AG08396 (cell line): ENCODE results near the gene GKAP1.
"Not testable (repeated sequence)": the region's sequence is repeated elsewhere in the genome, so short reads cannot be mapped to it uniquely, and the experiment has no call there.

ENCODE experiments used
- DNase-seq: peaks from one replicate; pipeline ENCODE4 v3.0.0; 2012; ENCODE audit warnings: low spot score, mixed read lengths

GKAP1 gene

GRCh38 chr9:83728591-83729368, 88.8 kb downstream of the GKAP1 start:
- not testable (repeated sequence) for DNase-seq

GRCh38 chr9:83724436-83724835, 93.1 kb downstream of the GKAP1 start:
- DNase-seq: no peak

GRCh38 chr9:83722726-83723495, 94.7 kb downstream of the GKAP1 start:
- no peak for DNase-seq

GRCh38 chr9:83721509-83721908, 96.1 kb downstream of the GKAP1 start:
- DNase-seq: no peak

GRCh38 chr9:83715794-83716193, 101.8 kb downstream of the GKAP1 start:
- no peak for DNase-seq

GRCh38 chr9:83715221-83715620, 102.3 kb downstream of the GKAP1 start:
- DNase-seq: no peak

GRCh38 chr9:83714329-83714728, 103.2 kb downstream of the GKAP1 start:
- DNase-seq: peak; percentile 16

GRCh38 chr9:83708515-83709158, 108.9 kb downstream of the GKAP1 start:
- peak; percentile 68 for DNase-seq

- DNase-seq: peak; percentile 97
Measured at GRCh38 chr9:83707768-83708514, 109.6 kb downstream of the GKAP1 start, which contains the start of gene UBQLN1. Gene UBQLN1 (minus strand): TSS chr9:83707958. CDS start chr9:83707679, 279 bp downstream.

GRCh38 chr9:83707518-83707767, 110.1 kb downstream of the GKAP1 start:
- DNase-seq: peak; percentile 91

- DNase-seq: peak; percentile 25
Measured at GRCh38 chr9:83706676-83707517, 110.7 kb downstream of the GKAP1 start.

- DNase-seq: not testable (repeated sequence)
Measured at GRCh38 chr9:83705219-83705651, 112.3 kb downstream of the GKAP1 start.

- DNase-seq: peak; percentile 36
Measured at GRCh38 chr9:83701769-83702168, 115.8 kb downstream of the GKAP1 start.

GRCh38 chr9:83701286-83701685, 116.3 kb downstream of the GKAP1 start:
- DNase-seq: no peak

GRCh38 chr9:83699615-83700014, 118.0 kb downstream of the GKAP1 start:
- no peak for DNase-seq

GRCh38 chr9:83698976-83699585, 118.5 kb downstream of the GKAP1 start:
- no peak for DNase-seq

- no peak for DNase-seq
Measured at GRCh38 chr9:83691492-83691891, 126.1 kb downstream of the GKAP1 start.
